GM03348 (cell line): Measurements from ENCODE around the gene GRIN2C.
"Not testable (repeated sequence)": the region's sequence is repeated elsewhere in the genome, so short reads cannot be mapped to it uniquely, and the experiment has no call there.

Experiments
- DNase-seq: peaks from one replicate; pipeline ENCODE4 v3.0.0; 2012; ENCODE audit warnings: low spot score

GRIN2C gene

GRCh38 chr17:74859459-74860228, at the start of gene GRIN2C:
Gene GRIN2C, minus strand, starts transcription at chr17:74859885. Its CDS starts 4,793 bp downstream, at chr17:74855092.
- peak; percentile 54 for DNase-seq

GRCh38 chr17:74909097-74909496, 49.4 kb upstream of the GRIN2C start:
- DNase-seq = not testable (repeated sequence)

- no peak for DNase-seq
Observed at GRCh38 chr17:74907012-74907411, 47.3 kb upstream of the GRIN2C start.

GRCh38 chr17:74906214-74906793, 46.6 kb upstream of the GRIN2C start:
- DNase-seq = not testable (repeated sequence)

GRCh38 chr17:74904687-74905409, 45.2 kb upstream of the GRIN2C start:
- no peak for DNase-seq

GRCh38 chr17:74903671-74904070, 44.0 kb upstream of the GRIN2C start:
- DNase-seq = no peak

GRCh38 chr17:74903034-74903433, 43.3 kb upstream of the GRIN2C start:
- DNase-seq = no peak

GRCh38 chr17:74901353-74902135, 41.9 kb upstream of the GRIN2C start:
- DNase-seq = no peak

GRCh38 chr17:74900208-74900607, 40.5 kb upstream of the GRIN2C start:
- no peak for DNase-seq

GRCh38 chr17:74898376-74898946, 38.8 kb upstream of the GRIN2C start:
- no peak for DNase-seq

- no peak for DNase-seq
Observed at GRCh38 chr17:74893936-74894671, 34.4 kb upstream of the GRIN2C start.

GRCh38 chr17:74892974-74893911, 33.6 kb upstream of the GRIN2C start, which contains the start of gene FADS6:
Gene FADS6, minus strand, starts transcription at chr17:74893633. Its CDS starts 38 bp downstream, at chr17:74893595.
- DNase-seq = no peak

GRCh38 chr17:74892013-74892841, 32.5 kb upstream of the GRIN2C start:
- DNase-seq = no peak

GRCh38 chr17:74890554-74890953, 30.9 kb upstream of the GRIN2C start:
- DNase-seq = no peak

GRCh38 chr17:74888469-74888868, 28.8 kb upstream of the GRIN2C start:
- DNase-seq = no peak

- no peak for DNase-seq
Observed at GRCh38 chr17:74883241-74883745, 23.6 kb upstream of the GRIN2C start.

- no peak for DNase-seq
Observed at GRCh38 chr17:74882517-74883240, 23.0 kb upstream of the GRIN2C start.

GRCh38 chr17:74881073-74881472, 21.4 kb upstream of the GRIN2C start:
- DNase-seq = no peak
